LNCAP (cell line): ENCODE results near the gene CPNE5.
A peak's percentile ranks its signal among the peaks of the same experiment; 100 is the strongest.

Experiments used
- TF ChIP-seq, protein P1 (sequence below): fragments of 450-650 bp; IDR thresholded peaks from 2 replicates; pipeline ENCODE4 v1.5.1; 2017; ENCODE audit warnings: mild to moderate bottlenecking

Gene CPNE5

DNA sequence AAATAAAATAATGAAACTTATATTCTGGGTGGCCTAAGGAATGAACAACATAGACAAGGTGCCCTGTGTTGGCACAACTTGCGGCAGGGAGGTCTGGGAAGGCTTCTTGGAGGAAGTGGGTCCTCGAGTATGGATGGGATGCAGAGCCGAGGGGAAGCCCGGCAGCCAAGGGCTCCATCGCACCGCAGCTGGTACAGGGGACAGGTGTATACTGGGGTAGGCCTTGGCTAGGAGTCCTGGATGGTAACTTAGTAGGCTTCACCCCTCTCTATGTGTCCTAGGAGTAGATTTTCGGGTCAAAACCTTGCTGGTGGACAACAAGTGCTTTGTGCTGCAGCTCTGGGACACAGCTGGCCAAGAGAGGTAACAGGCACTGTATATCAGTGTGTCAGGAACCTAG, 113.7 kb downstream of the CPNE5 start:
- TF ChIP-seq, protein P1, sequence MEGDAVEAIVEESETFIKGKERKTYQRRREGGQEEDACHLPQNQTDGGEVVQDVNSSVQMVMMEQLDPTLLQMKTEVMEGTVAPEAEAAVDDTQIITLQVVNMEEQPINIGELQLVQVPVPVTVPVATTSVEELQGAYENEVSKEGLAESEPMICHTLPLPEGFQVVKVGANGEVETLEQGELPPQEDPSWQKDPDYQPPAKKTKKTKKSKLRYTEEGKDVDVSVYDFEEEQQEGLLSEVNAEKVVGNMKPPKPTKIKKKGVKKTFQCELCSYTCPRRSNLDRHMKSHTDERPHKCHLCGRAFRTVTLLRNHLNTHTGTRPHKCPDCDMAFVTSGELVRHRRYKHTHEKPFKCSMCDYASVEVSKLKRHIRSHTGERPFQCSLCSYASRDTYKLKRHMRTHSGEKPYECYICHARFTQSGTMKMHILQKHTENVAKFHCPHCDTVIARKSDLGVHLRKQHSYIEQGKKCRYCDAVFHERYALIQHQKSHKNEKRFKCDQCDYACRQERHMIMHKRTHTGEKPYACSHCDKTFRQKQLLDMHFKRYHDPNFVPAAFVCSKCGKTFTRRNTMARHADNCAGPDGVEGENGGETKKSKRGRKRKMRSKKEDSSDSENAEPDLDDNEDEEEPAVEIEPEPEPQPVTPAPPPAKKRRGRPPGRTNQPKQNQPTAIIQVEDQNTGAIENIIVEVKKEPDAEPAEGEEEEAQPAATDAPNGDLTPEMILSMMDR, result no peak

- TF ChIP-seq, protein P1, result peak; percentile 59
These were observed 114.5 kb downstream of the CPNE5 start for GRCh38 chr6:36724514-36725390.

DNA sequence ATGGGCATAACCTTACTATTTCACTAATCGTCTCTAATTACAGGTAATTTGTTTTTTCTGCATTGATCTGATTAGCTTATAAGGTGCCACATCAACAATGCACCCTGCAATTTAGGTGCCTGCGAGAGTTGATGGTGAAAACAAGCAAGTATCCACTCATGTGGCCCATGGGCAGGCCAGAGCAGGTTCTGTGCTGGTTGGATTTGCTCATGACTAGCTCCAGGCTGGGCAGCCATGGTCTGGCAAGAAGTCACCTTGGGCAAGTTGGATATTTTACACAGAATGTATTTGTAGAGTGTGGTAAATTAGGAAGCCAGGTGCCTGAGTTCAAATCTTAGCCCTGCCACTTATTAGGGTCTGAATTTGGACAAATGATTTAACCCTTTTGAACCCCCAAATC, 116.4 kb downstream of the CPNE5 start:
- TF ChIP-seq, protein P1, result no peak

DNA sequence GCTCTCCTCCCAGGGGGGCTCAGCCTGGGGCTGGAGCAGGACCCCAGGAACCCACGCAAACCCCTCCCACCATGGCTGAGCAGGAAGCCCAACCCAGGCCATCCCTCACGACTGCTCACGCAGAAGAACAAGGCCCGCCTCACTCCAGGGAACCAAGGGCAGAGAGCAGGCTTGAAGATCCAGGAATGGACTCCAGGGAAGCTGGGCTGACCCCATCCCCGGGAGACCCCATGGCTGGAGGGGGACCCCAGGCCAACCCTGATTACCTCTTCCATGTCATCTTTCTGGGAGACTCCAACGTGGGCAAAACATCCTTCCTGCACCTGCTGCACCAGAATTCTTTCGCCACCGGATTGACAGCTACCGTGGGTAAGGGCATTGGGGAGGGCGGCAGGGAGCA, 116.9 kb downstream of the CPNE5 start:
- TF ChIP-seq, protein P1, result no peak

- TF ChIP-seq, protein P1, result no peak
These were observed 117.7 kb downstream of the CPNE5 start for GRCh38 chr6:36721369-36722140.

- TF ChIP-seq, protein P1, result no peak
These were observed 118.7 kb downstream of the CPNE5 start for GRCh38 chr6:36720251-36721141.

DNA sequence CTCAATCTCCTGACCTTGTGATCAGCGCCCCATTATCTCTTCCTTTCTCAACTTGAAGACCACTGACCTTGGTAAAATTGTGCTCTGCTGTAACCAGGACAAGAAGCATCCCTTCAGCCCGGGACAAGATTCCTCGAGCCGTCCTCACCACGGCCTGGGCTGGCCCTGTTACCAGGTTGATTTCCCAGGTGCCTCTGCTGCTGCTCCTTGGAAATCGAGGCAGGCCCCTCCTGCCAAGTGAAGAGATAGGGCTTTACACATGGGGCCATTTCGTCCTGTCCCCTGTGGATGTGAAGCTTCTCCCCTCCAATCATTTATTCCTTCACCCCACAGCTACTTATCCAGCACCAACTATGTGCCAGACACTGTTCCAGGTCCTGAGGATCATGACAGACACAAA, 120.1 kb downstream of the CPNE5 start:
- TF ChIP-seq, protein P1, result no peak
